ENCODE data around the gene KIR2DL1.
"Not testable (repeated sequence)": the region's sequence is repeated elsewhere in the genome, so short reads cannot be mapped to it uniquely, and the experiment has no call there.

The KIR2DL1 gene

GRCh38 chr19:54729416-54730188 lies 40.0 kb upstream of the KIR2DL1 start:
- intact Hi-C loops (cut with DNase I; ENCODE audit: low total_unique reads), result no loop called here

GRCh38 chr19:54731191-54731590 lies 38.4 kb upstream of the KIR2DL1 start:
- no peak for TF ChIP-seq CTCF (IDR thresholded peaks at IDR 0.05)
- H3K36me3 ChIP-seq, result no peaks in the 10 kb centered on the region
- no peak overlapping the region for H3K4me3 ChIP-seq
- no peaks in the 10 kb centered on the region for H3K9me3 ChIP-seq
- H3K4me1 ChIP-seq, result no peaks in the 10 kb centered on the region
- H3K27me3 ChIP-seq, result no peaks in the 10 kb centered on the region
- DNase-seq, result no peak
- intact Hi-C loops (cut with DNase I; ENCODE audit: low total_unique reads), result no loop called here
- no peak overlapping the region for H3K27ac ChIP-seq

More at GRCh38 chr19:54729416-54730188, 40.0 kb upstream of the KIR2DL1 start:
- TF ChIP-seq CTCF (IDR thresholded peaks at IDR 0.05), result no peak
- Histone ChIP-seq H3K27me3 (no peaks in the 10 kb centered on the region), H3K27ac (no peak overlapping the region), H3K4me3 (no peak overlapping the region), H3K9me3 (no peaks in the 10 kb centered on the region), H3K4me1 (no peaks in the 10 kb centered on the region), H3K36me3 (no peaks in the 10 kb centered on the region)
- no peak for DNase-seq

- H3K4me1 ChIP-seq; intact Hi-C loops (cut with DNase I; ENCODE audit: low total_unique reads); DNase-seq: not testable (repeated sequence)
Measured at GRCh38 chr19:54738306-54738705, 31.3 kb upstream of the KIR2DL1 start, which contains the start of gene KIR2DL3. TSS of gene KIR2DL3 (plus strand) at chr19:54738513. CDS start at chr19:54738546, 33 bp downstream.

GRCh38 chr19:54738715-54739114 lies 30.9 kb upstream of the KIR2DL1 start:
- no peak for DNase-seq
- intact Hi-C loops (cut with DNase I; ENCODE audit: low total_unique reads), result no loop called here
- Histone ChIP-seq H3K4me1 (no peaks in the 10 kb centered on the region), H3K36me3 (no peaks in the 10 kb centered on the region), H3K9me3 (no peaks in the 10 kb centered on the region), H3K27ac (no peak overlapping the region), H3K4me3 (no peak overlapping the region), H3K27me3 (no peaks in the 10 kb centered on the region)
- TF ChIP-seq CTCF (IDR thresholded peaks at IDR 0.05), result no peak

More at GRCh38 chr19:54738306-54738705, 31.3 kb upstream of the KIR2DL1 start, which contains the start of gene KIR2DL3:
- H3K9me3 ChIP-seq, H3K36me3 ChIP-seq, H3K27ac ChIP-seq, H3K27me3 ChIP-seq, H3K4me3 ChIP-seq: not testable (repeated sequence)

GRCh38 chr19:54739587-54740497 lies 29.8 kb upstream of the KIR2DL1 start:
- H3K4me3 ChIP-seq, result no peak overlapping the region
- H3K9me3 ChIP-seq, result no peaks in the 10 kb centered on the region
- DNase-seq, result no peak
- H3K36me3 ChIP-seq, result no peaks in the 10 kb centered on the region
- H3K4me1 ChIP-seq, result no peaks in the 10 kb centered on the region
- H3K27ac ChIP-seq, result no peak overlapping the region
- TF ChIP-seq CTCF (IDR thresholded peaks at IDR 0.05), result no peak
- intact Hi-C loops (cut with DNase I; ENCODE audit: low total_unique reads), result no loop called here
- H3K27me3 ChIP-seq, result no peaks in the 10 kb centered on the region

- H3K36me3 ChIP-seq; H3K4me1 ChIP-seq; H3K27ac ChIP-seq; H3K27me3 ChIP-seq; H3K9me3 ChIP-seq; DNase-seq; H3K4me3 ChIP-seq; intact Hi-C loops (cut with DNase I; ENCODE audit: low total_unique reads): not testable (repeated sequence)
Measured at GRCh38 chr19:54741950-54742349, 27.6 kb upstream of the KIR2DL1 start.

- H3K9me3 ChIP-seq; H3K27me3 ChIP-seq; intact Hi-C loops (cut with DNase I; ENCODE audit: low total_unique reads); H3K36me3 ChIP-seq; H3K4me3 ChIP-seq; H3K27ac ChIP-seq; H3K4me1 ChIP-seq; DNase-seq: not testable (repeated sequence)
Measured at GRCh38 chr19:54744080-54744479, 25.5 kb upstream of the KIR2DL1 start.

- H3K27me3 ChIP-seq; DNase-seq; H3K27ac ChIP-seq; intact Hi-C loops (cut with DNase I; ENCODE audit: low total_unique reads); H3K9me3 ChIP-seq; H3K36me3 ChIP-seq; H3K4me1 ChIP-seq; H3K4me3 ChIP-seq: not testable (repeated sequence)
Measured at GRCh38 chr19:54747614-54748322, 21.8 kb upstream of the KIR2DL1 start.

- H3K9me3 ChIP-seq; H3K27ac ChIP-seq; H3K4me1 ChIP-seq; DNase-seq; intact Hi-C loops (cut with DNase I; ENCODE audit: low total_unique reads); H3K4me3 ChIP-seq; H3K27me3 ChIP-seq; H3K36me3 ChIP-seq: not testable (repeated sequence)
Measured at GRCh38 chr19:54750276-54750675, 19.3 kb upstream of the KIR2DL1 start.

Data from tibial artery (tissue), 4 donors.